ENCODE results near the gene TNS1.

DNA sequence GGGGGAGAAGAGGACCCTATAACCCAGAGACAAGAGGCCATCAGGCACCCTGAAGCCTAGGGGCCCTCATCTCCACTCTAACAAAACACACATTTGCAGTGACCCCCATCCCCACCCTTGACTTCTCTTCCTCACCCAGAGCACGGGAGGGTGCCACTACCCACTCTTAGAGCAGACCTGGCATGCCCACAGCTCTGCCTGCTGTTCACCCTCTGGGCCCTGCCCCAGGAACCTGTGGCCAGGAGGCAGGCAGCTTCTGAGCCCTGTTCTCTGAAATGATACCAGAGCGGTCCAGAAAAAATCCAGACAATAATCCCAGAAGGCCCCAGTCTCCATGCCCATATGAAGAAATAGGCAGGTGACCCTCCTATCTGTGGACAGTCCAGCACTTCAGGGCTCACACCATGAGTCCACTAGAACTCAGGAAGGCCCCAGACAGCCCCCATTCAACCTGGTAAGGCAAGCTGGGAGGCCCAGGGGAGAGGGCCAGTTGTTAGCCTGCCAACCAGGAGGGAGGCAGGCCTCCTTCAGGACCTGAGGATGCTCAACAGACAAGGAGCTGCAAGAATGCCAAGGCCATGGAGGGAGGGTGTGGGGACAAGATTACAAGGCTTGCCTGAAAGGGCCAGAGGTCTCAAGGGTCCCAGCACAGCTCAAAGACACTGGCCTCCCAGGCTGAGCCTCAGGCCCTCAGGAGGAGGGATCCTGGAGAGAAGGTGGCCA is 75.0 kb downstream of the TNS1 start:
- TF ChIP-seq KLF16 (IDR thresholded peaks at IDR 0.05) (no peak), CBFB (CRISPR knock-in tag; IDR thresholded peaks at IDR 0.05) (no peak), ELF1 (tag; IDR thresholded peaks at IDR 0.05) (no peak), NFE2 (IDR thresholded peaks at IDR 0.05; ENCODE audit: low read depth) (no peak)
- TF ChIP-seq, protein P1, sequence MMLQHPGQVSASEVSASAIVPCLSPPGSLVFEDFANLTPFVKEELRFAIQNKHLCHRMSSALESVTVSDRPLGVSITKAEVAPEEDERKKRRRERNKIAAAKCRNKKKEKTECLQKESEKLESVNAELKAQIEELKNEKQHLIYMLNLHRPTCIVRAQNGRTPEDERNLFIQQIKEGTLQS (IDR thresholded peaks at IDR 0.05), result no peak
- TF ChIP-seq, protein P1 (CRISPR knock-in tag; conservative IDR thresholded peaks at IDR 0.05), result no peak
- TF ChIP-seq, protein P2, sequence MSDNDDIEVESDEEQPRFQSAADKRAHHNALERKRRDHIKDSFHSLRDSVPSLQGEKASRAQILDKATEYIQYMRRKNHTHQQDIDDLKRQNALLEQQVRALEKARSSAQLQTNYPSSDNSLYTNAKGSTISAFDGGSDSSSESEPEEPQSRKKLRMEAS (CRISPR knock-in tag; IDR thresholded peaks at IDR 0.05), result no peak
- TF ChIP-seq, protein P3, sequence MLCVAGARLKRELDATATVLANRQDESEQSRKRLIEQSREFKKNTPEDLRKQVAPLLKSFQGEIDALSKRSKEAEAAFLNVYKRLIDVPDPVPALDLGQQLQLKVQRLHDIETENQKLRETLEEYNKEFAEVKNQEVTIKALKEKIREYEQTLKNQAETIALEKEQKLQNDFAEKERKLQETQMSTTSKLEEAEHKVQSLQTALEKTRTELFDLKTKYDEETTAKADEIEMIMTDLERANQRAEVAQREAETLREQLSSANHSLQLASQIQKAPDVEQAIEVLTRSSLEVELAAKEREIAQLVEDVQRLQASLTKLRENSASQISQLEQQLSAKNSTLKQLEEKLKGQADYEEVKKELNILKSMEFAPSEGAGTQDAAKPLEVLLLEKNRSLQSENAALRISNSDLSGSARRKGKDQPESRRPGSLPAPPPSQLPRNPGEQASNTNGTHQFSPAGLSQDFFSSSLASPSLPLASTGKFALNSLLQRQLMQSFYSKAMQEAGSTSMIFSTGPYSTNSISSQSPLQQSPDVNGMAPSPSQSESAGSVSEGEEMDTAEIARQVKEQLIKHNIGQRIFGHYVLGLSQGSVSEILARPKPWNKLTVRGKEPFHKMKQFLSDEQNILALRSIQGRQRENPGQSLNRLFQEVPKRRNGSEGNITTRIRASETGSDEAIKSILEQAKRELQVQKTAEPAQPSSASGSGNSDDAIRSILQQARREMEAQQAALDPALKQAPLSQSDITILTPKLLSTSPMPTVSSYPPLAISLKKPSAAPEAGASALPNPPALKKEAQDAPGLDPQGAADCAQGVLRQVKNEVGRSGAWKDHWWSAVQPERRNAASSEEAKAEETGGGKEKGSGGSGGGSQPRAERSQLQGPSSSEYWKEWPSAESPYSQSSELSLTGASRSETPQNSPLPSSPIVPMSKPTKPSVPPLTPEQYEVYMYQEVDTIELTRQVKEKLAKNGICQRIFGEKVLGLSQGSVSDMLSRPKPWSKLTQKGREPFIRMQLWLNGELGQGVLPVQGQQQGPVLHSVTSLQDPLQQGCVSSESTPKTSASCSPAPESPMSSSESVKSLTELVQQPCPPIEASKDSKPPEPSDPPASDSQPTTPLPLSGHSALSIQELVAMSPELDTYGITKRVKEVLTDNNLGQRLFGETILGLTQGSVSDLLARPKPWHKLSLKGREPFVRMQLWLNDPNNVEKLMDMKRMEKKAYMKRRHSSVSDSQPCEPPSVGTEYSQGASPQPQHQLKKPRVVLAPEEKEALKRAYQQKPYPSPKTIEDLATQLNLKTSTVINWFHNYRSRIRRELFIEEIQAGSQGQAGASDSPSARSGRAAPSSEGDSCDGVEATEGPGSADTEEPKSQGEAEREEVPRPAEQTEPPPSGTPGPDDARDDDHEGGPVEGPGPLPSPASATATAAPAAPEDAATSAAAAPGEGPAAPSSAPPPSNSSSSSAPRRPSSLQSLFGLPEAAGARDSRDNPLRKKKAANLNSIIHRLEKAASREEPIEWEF (CRISPR knock-in tag; IDR thresholded peaks at IDR 0.05), result no peak
- TF ChIP-seq, protein P4, sequence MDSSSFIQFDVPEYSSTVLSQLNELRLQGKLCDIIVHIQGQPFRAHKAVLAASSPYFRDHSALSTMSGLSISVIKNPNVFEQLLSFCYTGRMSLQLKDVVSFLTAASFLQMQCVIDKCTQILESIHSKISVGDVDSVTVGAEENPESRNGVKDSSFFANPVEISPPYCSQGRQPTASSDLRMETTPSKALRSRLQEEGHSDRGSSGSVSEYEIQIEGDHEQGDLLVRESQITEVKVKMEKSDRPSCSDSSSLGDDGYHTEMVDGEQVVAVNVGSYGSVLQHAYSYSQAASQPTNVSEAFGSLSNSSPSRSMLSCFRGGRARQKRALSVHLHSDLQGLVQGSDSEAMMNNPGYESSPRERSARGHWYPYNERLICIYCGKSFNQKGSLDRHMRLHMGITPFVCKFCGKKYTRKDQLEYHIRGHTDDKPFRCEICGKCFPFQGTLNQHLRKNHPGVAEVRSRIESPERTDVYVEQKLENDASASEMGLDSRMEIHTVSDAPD (CRISPR knock-in tag; IDR thresholded peaks at IDR 0.05), result no peak
- TF ChIP-seq, protein P5, sequence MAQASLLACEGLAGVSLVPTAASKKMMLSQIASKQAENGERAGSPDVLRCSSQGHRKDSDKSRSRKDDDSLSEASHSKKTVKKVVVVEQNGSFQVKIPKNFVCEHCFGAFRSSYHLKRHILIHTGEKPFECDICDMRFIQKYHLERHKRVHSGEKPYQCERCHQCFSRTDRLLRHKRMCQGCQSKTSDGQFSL (CRISPR knock-in tag; IDR thresholded peaks at IDR 0.05), result no peak
- TF ChIP-seq, protein P5 (tag; IDR thresholded peaks at IDR 0.05), result no peak

Data from K562 (cell line).